NCI-H2171 (cell line): Measurements from ENCODE around the gene UNKL.
A peak's percentile ranks its signal among the peaks of the same experiment; 100 is the strongest.

Experiments
- DNase-seq: peaks from one replicate; lab custom pipeline; 2025; lab: John Stamatoyannopoulos, UW

UNKL gene

GRCh38 chr16:1401758-1402154, 12.7 kb downstream of the UNKL start:
- DNase-seq = no peak

GRCh38 chr16:1401061-1401757, 13.3 kb downstream of the UNKL start:
- no peak for DNase-seq

- no peak for DNase-seq
Observed at GRCh38 chr16:1398826-1399581, 15.5 kb downstream of the UNKL start.

- no peak for DNase-seq
Observed at GRCh38 chr16:1398351-1398750, 16.2 kb downstream of the UNKL start.

- no peak for DNase-seq
Observed at GRCh38 chr16:1397779-1398178, 16.7 kb downstream of the UNKL start.

- DNase-seq = no peak
Observed at GRCh38 chr16:1395444-1396031, 19.0 kb downstream of the UNKL start.

- no peak for DNase-seq
Observed at GRCh38 chr16:1394367-1394951, 20.0 kb downstream of the UNKL start.

GRCh38 chr16:1393613-1394176, 20.8 kb downstream of the UNKL start:
- DNase-seq = no peak

GRCh38 chr16:1392826-1393225, 21.7 kb downstream of the UNKL start:
- DNase-seq = no peak

- DNase-seq = no peak
Observed at GRCh38 chr16:1390239-1390779, 24.2 kb downstream of the UNKL start.

GRCh38 chr16:1389762-1390161, 24.7 kb downstream of the UNKL start:
- DNase-seq = no peak

- DNase-seq = no peak
Observed at GRCh38 chr16:1387331-1387730, 27.2 kb downstream of the UNKL start.

- no peak for DNase-seq
Observed at GRCh38 chr16:1385232-1385631, 29.3 kb downstream of the UNKL start.

- DNase-seq = no peak
Observed at GRCh38 chr16:1383556-1383955, 30.9 kb downstream of the UNKL start.

- DNase-seq = no peak
Observed at GRCh38 chr16:1381612-1382406, 32.7 kb downstream of the UNKL start.

- no peak for DNase-seq
Observed at GRCh38 chr16:1380195-1380594, 34.3 kb downstream of the UNKL start.

GRCh38 chr16:1379304-1380076, 35.0 kb downstream of the UNKL start:
- DNase-seq = peak; percentile 63

- DNase-seq = peak; percentile 2
Observed at GRCh38 chr16:1378804-1379303, 35.6 kb downstream of the UNKL start.

GRCh38 chr16:1378087-1378803, 36.3 kb downstream of the UNKL start:
- no peak for DNase-seq
